Measurements from ENCODE around the gene FOXO3. TPM values are rescaled to one million over a fixed set of nuclear protein-coding genes. Genes with fewer than 3 reads are reported as not detected.

The FOXO3 gene
- total RNA-seq, 1 donor from 2014 or later = 37.3 TPM

DNA sequence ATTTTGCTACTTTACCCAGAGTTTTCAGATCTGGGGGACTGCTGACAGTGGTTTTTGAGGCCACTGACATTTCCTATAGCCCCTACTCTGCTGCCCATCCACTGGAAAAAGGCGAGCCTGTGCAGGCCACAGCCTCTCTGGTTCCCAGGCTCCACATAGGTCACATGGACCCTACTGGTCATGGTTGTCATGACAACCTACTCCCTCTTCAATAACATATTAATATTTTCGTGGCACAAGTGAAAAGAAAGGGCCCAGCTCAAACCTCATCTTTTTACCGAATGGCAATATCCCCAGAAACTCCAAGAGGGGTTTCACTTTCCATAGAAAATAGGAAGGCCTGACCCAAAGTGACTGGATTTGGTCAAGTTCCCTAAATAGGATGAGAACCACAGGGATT lies 11.0 kb upstream of the FOXO3 start:
- Histone ChIP-seq H3K4me1 (ENCODE audit: insufficient read depth, low read length) (no peaks in the 10 kb centered on the region), H4K20me1 (ENCODE audit: insufficient read depth, low read length) (no peaks in the 10 kb centered on the region), H3K4me2 (ENCODE audit: low read length) (no peak overlapping the region), H3K36me3 (ENCODE audit: insufficient read depth, low read length) (no peaks in the 10 kb centered on the region), H3K79me2 (ENCODE audit: insufficient read depth, low read length) (no peaks in the 10 kb centered on the region), H2AFZ (ENCODE audit: low read depth, low read length) (no peak overlapping the region), H3K4me3 (ENCODE audit: insufficient read depth, low read depth, low read length) (no peak overlapping the region), H3K27me3 (ENCODE audit: insufficient read depth, low read length) (peaks cover 11% of the 10 kb centered on the region), H3K9me3 (ENCODE audit: insufficient read depth, low read depth, low read length) (no peaks in the 10 kb centered on the region), H3K9ac (ENCODE audit: low read length) (no peak overlapping the region), H3K27ac (ENCODE audit: low read depth, low read length) (no peak overlapping the region)
- no peak overlapping the region for H3K4me3 Mint-ChIP-seq (ENCODE audit: unreplicated experiment)
- no peaks in the 10 kb centered on the region for H3K36me3 Mint-ChIP-seq (ENCODE audit: low read depth, unreplicated experiment)
- peaks cover 3% of the 10 kb centered on the region for H3K4me1 Mint-ChIP-seq (ENCODE audit: low read depth, unreplicated experiment)
- no peaks in the 10 kb centered on the region for H3K9me3 Mint-ChIP-seq (ENCODE audit: unreplicated experiment)
- H3K27ac Mint-ChIP-seq (ENCODE audit: unreplicated experiment) = no peak overlapping the region
- no peak for TF ChIP-seq EZH2 (IDR thresholded peaks at IDR 0.05; ENCODE audit: insufficient read depth, low read length)
- TF ChIP-seq, protein P1, sequence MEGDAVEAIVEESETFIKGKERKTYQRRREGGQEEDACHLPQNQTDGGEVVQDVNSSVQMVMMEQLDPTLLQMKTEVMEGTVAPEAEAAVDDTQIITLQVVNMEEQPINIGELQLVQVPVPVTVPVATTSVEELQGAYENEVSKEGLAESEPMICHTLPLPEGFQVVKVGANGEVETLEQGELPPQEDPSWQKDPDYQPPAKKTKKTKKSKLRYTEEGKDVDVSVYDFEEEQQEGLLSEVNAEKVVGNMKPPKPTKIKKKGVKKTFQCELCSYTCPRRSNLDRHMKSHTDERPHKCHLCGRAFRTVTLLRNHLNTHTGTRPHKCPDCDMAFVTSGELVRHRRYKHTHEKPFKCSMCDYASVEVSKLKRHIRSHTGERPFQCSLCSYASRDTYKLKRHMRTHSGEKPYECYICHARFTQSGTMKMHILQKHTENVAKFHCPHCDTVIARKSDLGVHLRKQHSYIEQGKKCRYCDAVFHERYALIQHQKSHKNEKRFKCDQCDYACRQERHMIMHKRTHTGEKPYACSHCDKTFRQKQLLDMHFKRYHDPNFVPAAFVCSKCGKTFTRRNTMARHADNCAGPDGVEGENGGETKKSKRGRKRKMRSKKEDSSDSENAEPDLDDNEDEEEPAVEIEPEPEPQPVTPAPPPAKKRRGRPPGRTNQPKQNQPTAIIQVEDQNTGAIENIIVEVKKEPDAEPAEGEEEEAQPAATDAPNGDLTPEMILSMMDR (IDR thresholded peaks at IDR 0.05; ENCODE audit: insufficient read depth, low read depth, low read length) = no peak
- DNase-seq (ENCODE audit: low read depth) (no peak), FAIRE-seq (no peak)
- H3K27me3 Mint-ChIP-seq (ENCODE audit: low read depth, unreplicated experiment) = peaks cover 34% of the 10 kb centered on the region

DNA sequence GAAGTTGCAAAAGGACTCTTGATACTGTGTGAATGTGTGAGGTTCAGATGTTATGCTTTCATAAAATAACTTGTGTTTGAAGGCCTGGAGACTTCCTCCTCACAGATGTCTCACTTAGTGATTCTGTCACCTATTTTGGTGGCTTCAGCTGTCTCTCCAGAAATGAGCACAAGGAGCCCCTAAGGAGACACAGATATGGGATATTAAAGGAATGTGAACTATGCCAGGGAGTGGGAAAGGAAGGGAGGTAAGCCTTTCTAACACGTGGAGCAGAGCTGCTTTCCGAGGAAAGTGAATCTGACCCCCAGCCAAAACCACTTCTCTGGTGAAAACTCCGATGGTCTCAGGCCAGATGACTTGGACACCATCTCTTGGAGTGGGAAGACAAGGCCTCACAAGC lies 10.5 kb upstream of the FOXO3 start:
- Histone ChIP-seq H3K4me1 (ENCODE audit: insufficient read depth, low read length) (no peaks in the 10 kb centered on the region), H2AFZ (ENCODE audit: low read depth, low read length) (no peak overlapping the region), H3K36me3 (ENCODE audit: insufficient read depth, low read length) (no peaks in the 10 kb centered on the region), H3K27me3 (ENCODE audit: insufficient read depth, low read length) (peaks cover 11% of the 10 kb centered on the region), H3K4me3 (ENCODE audit: insufficient read depth, low read depth, low read length) (no peak overlapping the region), H3K9me3 (ENCODE audit: insufficient read depth, low read depth, low read length) (no peaks in the 10 kb centered on the region), H3K27ac (ENCODE audit: low read depth, low read length) (no peak overlapping the region), H3K9ac (ENCODE audit: low read length) (no peak overlapping the region), H3K79me2 (ENCODE audit: insufficient read depth, low read length) (no peaks in the 10 kb centered on the region), H4K20me1 (ENCODE audit: insufficient read depth, low read length) (no peaks in the 10 kb centered on the region), H3K4me2 (ENCODE audit: low read length) (no peak overlapping the region)
- Mint-ChIP-seq H3K4me3 (ENCODE audit: unreplicated experiment) (no peak overlapping the region), H3K4me1 (ENCODE audit: low read depth, unreplicated experiment) (peaks cover 4% of the 10 kb centered on the region), H3K27ac (ENCODE audit: unreplicated experiment) (no peak overlapping the region), H3K27me3 (ENCODE audit: low read depth, unreplicated experiment) (peaks cover 37% of the 10 kb centered on the region), H3K9me3 (ENCODE audit: unreplicated experiment) (no peaks in the 10 kb centered on the region), H3K36me3 (ENCODE audit: low read depth, unreplicated experiment) (no peaks in the 10 kb centered on the region)
- DNase-seq (ENCODE audit: low read depth) (no peak), FAIRE-seq (no peak)
- TF ChIP-seq, protein P1 (IDR thresholded peaks at IDR 0.05; ENCODE audit: insufficient read depth, low read depth, low read length) = no peak

DNA sequence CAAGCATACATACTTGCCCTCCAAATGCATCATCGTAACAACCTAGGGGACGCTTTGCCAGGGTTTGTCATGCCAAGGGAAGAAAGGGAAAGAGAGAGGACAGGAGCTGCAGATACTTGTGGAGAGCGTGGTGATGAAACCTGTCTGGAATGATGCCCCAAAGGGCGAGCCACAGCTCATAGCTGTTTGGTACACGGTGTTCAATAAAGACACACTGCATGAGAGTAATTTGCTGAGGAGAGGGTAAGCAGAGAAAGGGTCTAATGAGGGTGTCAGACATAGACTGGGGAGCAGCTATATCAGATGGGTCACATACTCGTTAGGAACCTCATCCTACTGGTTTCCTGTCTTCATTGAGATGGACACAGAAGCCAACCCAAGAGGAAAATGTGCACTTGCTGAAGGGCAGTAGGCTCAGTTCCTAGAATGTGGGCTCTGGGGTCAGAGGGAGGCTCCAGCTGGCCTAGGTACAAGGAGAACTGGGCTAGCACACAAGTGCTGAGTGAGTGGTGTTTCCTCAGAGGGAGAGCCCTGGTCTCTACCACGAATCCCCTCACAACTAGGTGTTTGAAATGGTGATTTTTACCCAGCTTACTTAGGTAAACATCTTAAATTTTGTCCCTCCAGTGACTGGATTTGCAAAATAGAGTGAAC lies 5.2 kb upstream of the FOXO3 start:
- no peaks in the 10 kb centered on the region for H3K9me3 Mint-ChIP-seq (ENCODE audit: unreplicated experiment)
- H4K20me1 ChIP-seq (ENCODE audit: insufficient read depth, low read length) = no peaks in the 10 kb centered on the region
- no peaks in the 10 kb centered on the region for H3K36me3 ChIP-seq (ENCODE audit: insufficient read depth, low read length)
- H3K4me2 ChIP-seq (ENCODE audit: low read length) = no peak overlapping the region
- H3K36me3 Mint-ChIP-seq (ENCODE audit: low read depth, unreplicated experiment) = no peaks in the 10 kb centered on the region
- no peaks in the 10 kb centered on the region for H3K79me2 ChIP-seq (ENCODE audit: insufficient read depth, low read length)
- H3K4me3 ChIP-seq (ENCODE audit: insufficient read depth, low read depth, low read length) = no peak overlapping the region
- no peak overlapping the region for H3K27ac ChIP-seq (ENCODE audit: low read depth, low read length)
- H3K4me1 ChIP-seq (ENCODE audit: insufficient read depth, low read length) = peaks cover 7% of the 10 kb centered on the region
- H3K27me3 Mint-ChIP-seq (ENCODE audit: low read depth, unreplicated experiment) = peaks cover 44% of the 10 kb centered on the region
- H3K9me3 ChIP-seq (ENCODE audit: insufficient read depth, low read depth, low read length) = no peaks in the 10 kb centered on the region
- no peak for TF ChIP-seq EZH2 (IDR thresholded peaks at IDR 0.05; ENCODE audit: insufficient read depth, low read length)
- TF ChIP-seq, protein P1 (IDR thresholded peaks at IDR 0.05; ENCODE audit: insufficient read depth, low read depth, low read length) = no peak
- H3K27ac Mint-ChIP-seq (ENCODE audit: unreplicated experiment) = no peak overlapping the region
- no peak for FAIRE-seq
- no peak for DNase-seq (ENCODE audit: low read depth)
- no peak overlapping the region for H3K4me3 Mint-ChIP-seq (ENCODE audit: unreplicated experiment)
- peaks cover 3% of the 10 kb centered on the region for H3K4me1 Mint-ChIP-seq (ENCODE audit: low read depth, unreplicated experiment)
- no peak overlapping the region for H2AFZ ChIP-seq (ENCODE audit: low read depth, low read length)
- peaks cover 14% of the 10 kb centered on the region for H3K27me3 ChIP-seq (ENCODE audit: insufficient read depth, low read length)
- no peak overlapping the region for H3K9ac ChIP-seq (ENCODE audit: low read length)
